ENCODE results near the gene IDH2.
"Not testable (repeated sequence)": the region's sequence is repeated elsewhere in the genome, so short reads cannot be mapped to it uniquely, and the experiment has no call there.

DNA sequence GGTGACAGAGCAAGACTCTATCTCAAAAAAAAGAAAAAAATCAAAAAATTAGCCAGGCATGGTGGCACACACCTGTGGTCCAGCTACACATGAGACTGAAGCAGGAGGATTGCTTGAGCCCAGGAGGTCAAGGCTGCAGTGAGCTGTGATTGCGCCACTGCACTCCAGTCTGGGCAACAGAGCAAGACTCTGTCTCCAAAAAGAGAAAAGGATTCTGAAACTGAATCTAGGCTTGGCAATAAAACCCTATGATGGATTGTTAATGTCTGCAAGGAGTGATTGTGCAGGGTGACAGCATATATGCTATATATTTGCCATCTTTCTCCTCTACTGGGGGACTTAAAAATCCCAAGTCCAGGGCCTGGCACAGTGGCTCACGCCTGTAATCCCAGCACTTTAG, 31.6 kb downstream of the IDH2 start:
- not testable (repeated sequence) for TF ChIP-seq CTCF, POLR2A, EP300 (IDR thresholded peaks at IDR 0.05)

All from tibial nerve (tissue), 4 donors.